ENCODE results near the gene RABEP1.
A peak's percentile ranks its signal among the peaks of the same experiment; 100 is the strongest.

Gene RABEP1

DNA sequence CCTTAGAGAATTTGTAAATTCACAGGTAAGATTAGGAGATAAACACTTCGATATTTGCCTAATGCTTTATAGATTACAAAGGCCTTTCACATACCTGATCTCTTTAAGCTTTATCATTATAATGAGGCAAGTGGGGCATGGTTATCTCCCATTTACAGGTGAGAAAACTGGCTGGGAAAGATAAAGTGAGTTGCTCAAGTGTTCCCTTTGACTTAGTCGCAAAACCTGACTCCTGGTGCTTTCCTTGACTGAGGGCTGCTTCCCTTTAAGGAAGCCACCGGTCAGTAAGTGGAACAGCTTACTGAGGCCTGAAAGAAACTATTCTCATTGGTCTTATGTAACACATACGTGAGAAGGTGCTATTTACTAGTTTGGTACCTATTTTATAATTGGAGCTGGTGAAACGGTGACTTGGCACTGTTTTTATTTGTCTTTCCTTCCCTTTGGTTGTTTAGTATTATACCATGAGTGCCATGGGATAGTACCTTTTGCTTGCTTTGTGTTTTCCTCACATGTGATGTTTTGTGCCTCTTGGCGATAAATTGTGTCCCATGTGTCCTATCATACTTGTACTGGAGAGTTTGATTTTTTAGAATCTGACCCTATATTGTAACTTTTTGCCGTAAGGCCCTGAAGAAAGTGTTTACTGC lies 80.2 kb downstream of the RABEP1 start:
- no peak for DNase-seq (ENCODE audit: low spot score)

DNA sequence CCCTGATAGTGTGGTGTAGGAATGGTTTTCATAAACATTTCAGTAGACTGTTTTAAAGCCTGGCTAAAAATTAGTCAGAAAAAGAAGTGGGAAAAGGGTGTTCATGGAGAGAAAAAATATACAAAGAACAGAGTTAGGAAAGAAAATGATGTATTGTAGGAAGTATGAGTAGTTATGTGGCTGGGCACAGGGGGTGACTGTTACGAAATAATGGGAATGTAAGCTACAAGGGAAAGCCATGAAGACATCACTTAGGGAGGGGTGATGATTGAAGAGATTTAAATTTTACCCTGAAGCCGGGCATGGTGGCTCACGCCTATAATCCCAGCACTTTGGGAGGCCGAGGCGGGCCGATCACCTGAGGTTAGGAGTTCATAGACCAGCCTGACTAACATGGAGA lies 82.1 kb downstream of the RABEP1 start:
- DNase-seq (ENCODE audit: low spot score), result no peak

DNA sequence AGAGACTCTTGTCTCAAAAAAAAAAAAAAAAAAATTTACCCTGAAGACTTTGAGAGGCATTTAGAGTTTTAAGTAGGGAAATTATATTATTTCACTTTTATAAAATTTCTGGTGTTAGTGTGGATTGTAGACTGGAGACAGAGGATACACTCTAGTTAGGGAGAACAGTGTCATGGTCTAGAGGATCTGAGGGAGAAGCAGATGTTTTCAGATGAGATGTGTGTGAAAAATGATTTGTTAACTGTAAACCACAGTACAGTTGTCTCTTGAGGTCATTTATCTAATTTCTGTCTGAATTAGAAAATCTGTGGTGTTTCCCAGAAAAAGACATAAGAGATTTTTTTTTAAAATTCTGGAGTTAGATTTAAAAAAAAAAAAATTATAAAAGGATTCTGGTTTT lies 82.6 kb downstream of the RABEP1 start:
- no peak for DNase-seq (ENCODE audit: low spot score)

- no peak for DNase-seq (ENCODE audit: low spot score)
Observed at GRCh38 chr17:5365831-5366230, 83.7 kb downstream of the RABEP1 start.

GRCh38 chr17:5370411-5370810 lies 88.3 kb downstream of the RABEP1 start:
- DNase-seq (ENCODE audit: low spot score), result no peak

- DNase-seq (ENCODE audit: low spot score), result no peak
Observed at GRCh38 chr17:5373112-5373511, 91.0 kb downstream of the RABEP1 start.

GRCh38 chr17:5378566-5379207 lies 96.6 kb downstream of the RABEP1 start:
- no peak for DNase-seq (ENCODE audit: low spot score)

DNA sequence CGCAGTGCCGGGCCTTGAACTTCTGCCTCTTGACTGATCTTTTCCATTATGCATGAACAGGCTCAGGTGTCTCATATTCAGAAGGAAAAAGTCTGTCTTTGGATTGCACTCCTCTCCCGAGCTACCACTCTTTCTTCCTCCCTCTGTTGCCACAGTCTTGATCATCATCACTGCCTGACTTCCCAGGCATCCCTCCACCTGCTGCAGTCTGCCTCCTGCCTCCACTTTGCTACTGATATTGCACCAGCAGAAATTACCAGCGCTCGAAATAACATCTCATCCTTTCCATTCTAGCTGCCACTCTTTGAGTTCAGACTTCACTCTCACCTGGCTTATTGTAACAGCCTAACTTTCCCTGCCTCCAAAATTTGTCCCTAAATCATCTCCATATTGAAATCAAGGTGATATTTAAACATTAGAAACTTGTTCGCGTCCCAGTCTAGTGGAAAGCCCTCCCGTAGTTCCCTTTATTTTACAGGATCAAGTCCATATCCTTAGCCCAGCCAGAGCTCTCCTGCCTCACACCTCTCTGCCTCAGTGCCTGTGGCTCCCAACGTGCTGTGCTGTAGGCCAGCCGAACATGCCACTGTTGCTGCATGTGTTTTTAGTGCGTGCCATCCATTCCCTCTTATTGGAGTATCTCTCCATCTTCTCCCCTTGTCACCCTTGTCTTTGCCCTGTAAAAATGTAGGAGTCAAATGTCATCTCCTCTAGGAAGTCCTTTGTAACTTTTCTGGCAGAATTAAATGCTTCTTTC lies 97.4 kb downstream of the RABEP1 start:
- no peak for DNase-seq (ENCODE audit: low spot score)

DNA sequence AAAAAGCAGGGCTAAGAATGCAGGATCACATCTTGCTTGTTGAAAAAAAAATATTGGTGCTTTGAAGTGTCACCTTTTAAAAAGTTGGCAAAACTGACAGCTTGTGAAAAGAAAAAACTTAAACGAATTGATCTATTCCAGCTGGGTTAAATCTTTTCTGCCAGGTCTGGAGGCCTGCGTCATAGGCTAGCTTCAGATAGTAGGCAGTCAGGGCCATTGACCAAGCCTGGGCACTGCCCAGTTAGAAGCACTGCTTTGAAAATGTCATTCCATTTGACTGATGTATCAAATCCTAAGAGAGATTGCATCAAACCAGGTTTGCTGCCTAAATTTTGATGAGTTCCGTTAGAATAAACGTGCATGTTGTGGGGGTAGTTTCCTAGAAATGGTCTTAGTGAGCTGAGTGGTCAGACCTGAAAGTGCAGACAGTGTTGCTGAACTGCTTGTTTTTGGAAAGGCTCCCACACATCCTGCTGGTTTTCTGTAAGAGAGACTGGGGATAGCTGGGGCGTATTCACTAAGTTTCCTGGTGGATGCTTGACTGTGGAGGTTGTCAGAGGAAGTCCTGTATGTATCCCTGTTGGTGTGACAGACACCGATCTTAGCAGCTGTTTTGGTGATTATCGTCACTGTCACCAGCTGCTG lies 98.5 kb downstream of the RABEP1 start:
- no peak for DNase-seq (ENCODE audit: low spot score)

DNA sequence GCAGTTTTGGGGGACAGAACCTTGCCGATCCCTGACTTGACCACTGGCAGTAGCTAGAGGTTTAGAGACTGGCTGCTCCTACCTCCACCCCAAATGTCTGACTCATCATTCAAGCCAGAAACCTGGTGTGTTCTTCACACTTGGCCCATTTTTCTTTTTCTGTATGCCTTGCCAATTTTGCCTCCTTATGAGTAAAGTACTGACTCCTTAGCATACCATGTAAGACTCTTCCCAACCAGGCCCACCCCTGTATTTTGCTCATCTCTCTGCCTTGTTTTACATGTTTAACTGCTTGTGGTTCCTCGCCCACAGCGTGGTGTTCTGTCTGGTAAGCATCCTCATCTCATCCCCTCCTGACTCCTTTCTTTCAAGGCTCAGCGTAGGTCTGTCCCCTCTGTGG lies 99.5 kb downstream of the RABEP1 start:
- no peak for DNase-seq (ENCODE audit: low spot score)

DNA sequence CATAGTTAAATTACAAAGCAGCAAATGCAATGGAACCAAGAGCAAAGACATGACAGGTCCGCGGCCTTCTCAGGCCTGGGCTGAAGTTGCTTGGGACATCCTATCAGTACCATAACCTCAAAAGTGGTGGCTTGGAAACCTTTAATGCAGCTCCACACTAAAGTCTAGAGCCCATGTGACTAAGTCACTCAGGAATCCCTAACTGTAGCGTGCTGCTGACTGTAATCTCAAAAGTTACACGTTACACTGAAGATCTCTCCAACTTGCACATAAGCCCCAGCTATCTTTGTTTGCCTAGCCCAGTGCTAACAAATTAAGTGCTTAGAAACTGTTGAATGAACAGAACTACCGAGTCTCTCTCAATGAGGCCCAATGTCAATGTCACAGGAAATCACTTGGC lies 109.6 kb downstream of the RABEP1 start:
- no peak for DNase-seq (ENCODE audit: low spot score)

GRCh38 chr17:5396612-5397011 lies 114.5 kb downstream of the RABEP1 start:
- no peak for DNase-seq (ENCODE audit: low spot score)

DNA sequence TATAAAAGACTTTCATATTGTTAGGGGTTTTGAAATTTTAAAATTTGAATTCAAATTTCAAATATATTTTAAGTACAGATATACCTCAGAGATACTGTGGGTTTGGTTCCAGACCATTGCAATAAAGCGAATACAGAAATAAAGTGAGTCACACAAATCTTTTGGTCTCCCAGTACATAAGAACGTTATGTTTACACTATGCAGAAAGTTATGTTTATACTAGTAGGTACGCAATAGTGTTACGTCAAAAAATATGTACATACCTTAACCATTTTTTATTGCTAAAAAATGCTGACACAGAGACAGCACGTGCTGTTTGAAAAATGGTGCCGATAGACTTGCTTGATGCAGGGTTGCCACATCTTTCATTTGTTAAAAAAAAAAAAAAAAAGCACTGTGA lies 117.7 kb downstream of the RABEP1 start:
- DNase-seq (ENCODE audit: low spot score), result no peak

DNA sequence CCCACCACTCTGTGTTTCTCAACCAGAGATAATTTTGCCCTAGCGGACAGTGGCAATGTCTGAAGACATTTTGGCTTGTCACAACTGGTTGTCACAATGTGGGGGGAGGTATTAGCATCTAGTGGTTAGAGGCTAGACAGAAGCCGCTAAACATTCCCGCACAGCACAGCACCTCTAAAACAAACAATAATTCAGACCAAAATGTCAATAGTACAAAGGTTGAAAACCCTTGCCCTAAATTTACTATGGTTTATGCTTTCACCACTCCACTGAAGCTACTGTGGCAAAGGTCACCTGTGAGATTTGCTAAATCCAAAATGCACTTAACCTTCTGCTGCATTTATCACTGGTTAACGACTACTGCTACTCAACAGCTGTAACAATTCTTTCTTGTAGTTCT lies 123.3 kb downstream of the RABEP1 start:
- no peak for DNase-seq (ENCODE audit: low spot score)

DNA sequence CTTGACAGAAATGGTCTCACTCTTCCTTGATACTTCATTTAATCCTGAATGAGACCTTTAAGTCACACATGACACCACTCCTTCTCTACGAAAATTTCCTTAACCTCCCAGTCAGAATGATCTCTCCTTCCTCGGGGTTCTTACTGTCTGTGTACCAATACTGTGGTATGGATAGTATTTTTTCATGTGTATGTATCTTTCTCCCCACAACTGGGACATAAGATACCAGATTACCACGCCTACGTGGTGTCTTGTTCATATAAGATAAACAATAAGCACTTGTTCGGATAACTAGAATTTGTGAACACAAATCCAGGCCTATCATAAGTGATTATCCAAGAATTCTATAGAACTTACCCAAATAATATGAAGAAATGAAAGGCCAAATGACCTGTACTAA lies 126.1 kb downstream of the RABEP1 start:
- DNase-seq (ENCODE audit: low spot score), result no peak

DNA sequence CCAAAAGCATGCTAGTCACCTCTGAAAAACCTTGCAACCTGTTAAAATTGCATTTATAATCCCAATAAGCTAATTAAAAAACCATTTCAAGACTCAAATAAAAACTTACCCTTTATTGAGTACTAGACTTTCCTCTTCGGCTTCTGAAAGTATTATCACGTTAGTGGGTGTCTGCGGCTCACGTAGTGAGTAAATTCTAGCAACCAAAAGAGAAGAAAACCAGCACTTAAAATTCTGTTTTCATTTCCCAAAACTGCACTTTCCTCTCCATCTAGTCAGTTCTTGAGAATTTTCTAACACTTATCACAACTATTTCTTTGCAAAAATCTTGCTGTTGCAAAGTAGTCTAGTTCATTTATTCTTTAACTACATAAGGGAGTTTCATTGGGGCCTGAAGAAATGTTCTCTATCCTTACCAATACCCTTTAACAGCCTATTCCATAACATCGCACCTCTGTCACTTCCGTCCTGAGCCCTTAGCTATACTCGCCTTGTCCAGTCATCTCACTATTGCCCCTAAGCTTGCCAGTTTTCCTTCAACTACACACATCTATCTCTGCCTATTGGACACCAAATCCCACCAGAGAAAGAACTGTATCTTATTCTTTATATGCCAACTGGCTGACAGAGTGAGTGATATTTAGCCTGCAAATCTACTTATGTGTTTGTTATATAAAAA lies 128.6 kb downstream of the RABEP1 start:
- no peak for DNase-seq (ENCODE audit: low spot score)

GRCh38 chr17:5413682-5414081 lies 131.6 kb downstream of the RABEP1 start:
- DNase-seq (ENCODE audit: low spot score), result no peak

- DNase-seq (ENCODE audit: low spot score), result no peak
Observed at GRCh38 chr17:5416901-5417300, 134.8 kb downstream of the RABEP1 start.

- DNase-seq (ENCODE audit: low spot score), result no peak
Observed at GRCh38 chr17:5418858-5419355, 136.8 kb downstream of the RABEP1 start.

GRCh38 chr17:5419356-5419958 lies 137.4 kb downstream of the RABEP1 start, which contains the start of gene NUP88:
TSS of gene NUP88 (minus strand) at chr17:5419662. CDS start at chr17:5419650, 12 bp downstream.
- DNase-seq (ENCODE audit: low spot score), result peak; percentile 98

DNA sequence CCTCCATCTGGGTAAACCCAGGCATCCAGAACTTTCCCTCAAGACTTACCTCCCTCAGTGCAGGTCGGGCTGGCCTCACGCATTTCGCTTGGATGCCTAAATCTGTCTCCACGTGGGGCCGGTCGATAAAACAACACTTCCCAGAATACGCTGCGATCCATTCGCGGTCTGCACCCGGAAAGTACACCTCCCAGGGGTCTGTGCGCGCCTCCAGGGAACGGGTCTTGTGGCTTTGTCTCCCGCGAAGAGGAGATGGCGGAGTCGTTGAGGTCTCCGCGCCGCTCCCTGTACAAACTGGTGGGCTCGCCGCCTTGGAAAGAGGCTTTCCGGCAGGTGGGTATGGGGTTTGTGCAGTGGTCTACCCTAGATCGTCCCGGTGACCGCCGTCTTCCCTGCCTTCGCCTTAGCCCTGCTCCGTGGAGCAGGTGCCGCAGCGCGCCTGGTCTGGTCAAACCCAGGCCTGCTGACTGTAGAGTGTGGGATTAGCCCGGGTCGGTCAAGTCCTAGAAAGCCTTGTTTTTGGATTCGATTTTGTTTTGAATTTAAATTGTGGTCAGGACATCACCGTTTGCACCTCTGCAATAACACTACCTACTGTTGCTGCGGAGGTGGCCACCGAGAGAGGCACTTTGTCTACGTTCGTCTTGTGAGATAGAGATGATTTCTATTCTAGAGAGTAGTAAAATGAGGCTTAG lies 138.0 kb downstream of the RABEP1 start, which contains the start of gene RPAIN:
RPAIN (plus strand) TSS at position 224 of the 695 bp plus-strand sequence; CDS start at position 253, 29 bp downstream.
- DNase-seq (ENCODE audit: low spot score), result no peak
